Suprapubic skin (tissue), 3 donors: ENCODE data around the gene TTC23.

ENCODE experiments used
- CTCF ChIP-seq, 2 donors: fragments of 200-600 bp in 1 of 2; fragments of 450-650 bp in 1 of 2; sonication (generic) in 1 of 2; IDR thresholded peaks; one replicate each; pipeline ENCODE4 v1.5.1; 2016 to 2019; ENCODE audit warnings: antibody characterized with exemption in 2 of 2, mild to moderate bottlenecking in 1 of 2, moderate library complexity in 1 of 2
- EP300 ChIP-seq: sonication (generic); formaldehyde crosslinking; IDR thresholded peaks from one replicate; pipeline ENCODE4 v1.6.1; 2017; ENCODE audit warnings: antibody characterized with exemption

- TF ChIP-seq CTCF (IDR thresholded peaks at IDR 0.05) (no peak), EP300 (no peak)
These were observed 138.6 kb downstream of the TTC23 start for GRCh38 chr15:99110581-99111320.
